NCI-H2107 (cell line): ENCODE results near the gene AGAP2.

Experiments
- DNase-seq: peaks from one replicate; lab custom pipeline; 2025; lab: John Stamatoyannopoulos, UW

Gene AGAP2

GRCh38 chr12:57767305-57767698 lies 28.8 kb upstream of the AGAP2 start:
- no peak for DNase-seq

- no peak for DNase-seq
These were observed 28.1 kb upstream of the AGAP2 start, which contains the start of gene CYP27B1 for GRCh38 chr12:57766464-57767304. TSS of gene CYP27B1 (minus strand) at chr12:57767078. CDS start at chr12:57767041, 37 bp downstream.

GRCh38 chr12:57765698-57766463 lies 27.3 kb upstream of the AGAP2 start:
- DNase-seq, result no peak

- no peak for DNase-seq
These were observed 26.6 kb upstream of the AGAP2 start for GRCh38 chr12:57765003-57765697.

GRCh38 chr12:57764662-57765002 lies 26.1 kb upstream of the AGAP2 start:
- no peak for DNase-seq

- no peak for DNase-seq
These were observed 25.5 kb upstream of the AGAP2 start for GRCh38 chr12:57763881-57764661.

- DNase-seq, result no peak
These were observed 23.9 kb upstream of the AGAP2 start for GRCh38 chr12:57762463-57762862.

- DNase-seq, result no peak
These were observed 23.0 kb upstream of the AGAP2 start for GRCh38 chr12:57761391-57761998.

- DNase-seq, result no peak
These were observed 21.9 kb upstream of the AGAP2 start for GRCh38 chr12:57760347-57760982.

- no peak for DNase-seq
These were observed 20.9 kb upstream of the AGAP2 start for GRCh38 chr12:57759360-57759980.

- no peak for DNase-seq
These were observed 20.2 kb upstream of the AGAP2 start for GRCh38 chr12:57758552-57759359.

- no peak for DNase-seq
These were observed 19.2 kb upstream of the AGAP2 start for GRCh38 chr12:57757771-57758170.

- no peak for DNase-seq
These were observed 18.1 kb upstream of the AGAP2 start for GRCh38 chr12:57756406-57757341.

GRCh38 chr12:57755454-57756372 lies 17.2 kb upstream of the AGAP2 start:
- no peak for DNase-seq

GRCh38 chr12:57755194-57755453 lies 16.6 kb upstream of the AGAP2 start:
- no peak for DNase-seq

- DNase-seq, result peak; percentile 57
These were observed 16.1 kb upstream of the AGAP2 start, which contains the start of gene MARCHF9 for GRCh38 chr12:57754411-57755193. TSS of gene MARCHF9 (plus strand) at chr12:57755103. CDS start at chr12:57755529, 426 bp downstream.
